Anterior cingulate cortex (tissue), 58 donors: ENCODE data around the gene ZNF57.

ENCODE experiments used
- DNase-seq, 58 donors: peaks; one replicate each; lab custom pipeline; 2025; lab: John Stamatoyannopoulos, UW

Gene ZNF57

DNA sequence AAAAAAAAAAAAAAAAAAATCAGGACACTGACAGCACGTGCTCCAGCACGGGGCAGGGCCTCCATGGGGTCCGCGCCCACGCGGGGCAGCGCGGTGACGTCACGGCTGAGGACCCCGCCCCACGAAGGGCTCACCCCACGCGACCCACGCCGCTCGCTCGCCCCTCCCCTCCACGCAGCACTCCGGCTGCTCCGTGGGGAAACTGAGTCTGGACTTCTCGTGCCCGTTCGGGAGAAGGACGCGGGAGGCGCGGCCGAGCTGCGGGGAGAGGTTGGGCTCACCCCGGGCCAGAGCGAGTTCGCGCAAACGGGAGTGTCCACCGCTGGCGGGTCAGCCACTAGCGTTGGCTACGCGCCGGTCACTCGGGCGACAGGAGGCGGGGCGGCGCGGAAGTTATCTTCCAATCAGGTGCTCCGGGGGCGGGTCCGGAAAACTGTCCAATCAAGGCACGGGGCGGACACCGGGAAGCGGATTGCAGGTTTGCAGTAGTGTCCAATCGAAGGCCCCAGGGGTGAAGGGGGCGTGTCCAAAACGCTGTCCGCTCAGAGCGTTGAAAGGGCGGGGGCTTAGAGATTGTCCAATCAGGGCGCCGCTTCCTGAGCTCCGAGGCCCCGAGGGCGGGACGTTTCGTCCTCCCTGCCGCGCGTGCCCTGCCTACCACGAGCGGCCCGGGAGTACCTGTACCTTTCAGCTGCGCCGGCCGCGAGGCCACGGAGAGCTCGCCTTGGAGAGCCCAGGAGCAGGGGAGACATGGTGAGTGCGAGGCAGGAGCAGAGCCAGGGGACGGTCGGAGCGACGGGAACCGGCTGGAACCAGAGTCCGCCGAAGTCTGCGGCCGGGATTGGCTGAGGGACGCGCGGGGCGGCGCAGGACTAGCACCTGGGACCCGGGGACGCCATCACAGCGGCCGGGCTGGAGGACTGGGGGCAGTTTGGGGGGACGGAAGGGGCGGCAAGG is at the start of gene ZNF57:
Gene ZNF57 (plus strand): TSS at position 633 of the 957 bp plus-strand sequence. CDS start 118 bp downstream, at position 751.
- peak; percentile 76 to 100 (median 99) for DNase-seq

DNA sequence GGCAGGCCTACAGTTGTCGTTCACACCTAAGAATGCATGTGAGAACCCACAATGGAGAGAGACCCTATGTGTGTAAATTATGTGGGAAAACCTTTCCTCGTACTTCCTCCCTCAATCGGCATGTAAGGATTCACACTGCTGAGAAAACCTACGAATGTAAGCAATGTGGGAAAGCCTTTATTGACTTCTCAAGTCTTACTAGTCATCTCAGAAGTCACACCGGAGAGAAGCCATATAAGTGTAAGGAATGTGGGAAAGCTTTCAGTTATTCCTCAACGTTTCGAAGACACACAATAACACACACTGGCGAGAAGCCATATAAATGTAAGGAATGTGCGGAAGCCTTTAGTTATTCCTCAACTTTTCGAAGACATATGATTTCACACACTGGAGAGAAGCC is 48.1 kb upstream of the ZNF57 start:
- no peak for DNase-seq

DNA sequence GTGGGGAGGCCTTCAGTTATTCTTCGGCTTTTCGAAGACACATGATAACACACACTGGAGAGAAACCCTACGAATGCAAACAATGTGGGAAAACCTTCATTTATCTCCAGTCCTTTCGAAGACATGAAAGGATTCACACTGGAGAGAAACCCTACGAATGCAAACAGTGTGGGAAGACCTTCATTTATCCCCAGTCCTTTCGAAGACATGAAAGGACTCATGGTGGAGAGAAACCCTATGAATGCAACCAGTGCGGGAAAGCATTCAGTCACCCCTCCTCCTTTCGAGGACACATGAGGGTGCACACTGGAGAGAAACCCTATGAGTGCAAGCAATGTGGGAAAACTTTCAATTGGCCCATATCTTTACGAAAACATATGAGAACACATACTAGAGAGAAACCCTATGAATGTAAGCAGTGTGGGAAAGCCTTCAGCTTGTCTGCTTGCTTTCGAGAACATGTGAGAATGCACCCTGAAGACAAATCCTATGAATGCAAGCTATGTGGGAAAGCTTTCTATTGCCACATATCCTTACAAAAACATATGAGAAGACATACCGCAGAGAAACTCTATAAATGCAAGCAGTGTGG is 47.6 kb upstream of the ZNF57 start:
- no peak for DNase-seq

DNA sequence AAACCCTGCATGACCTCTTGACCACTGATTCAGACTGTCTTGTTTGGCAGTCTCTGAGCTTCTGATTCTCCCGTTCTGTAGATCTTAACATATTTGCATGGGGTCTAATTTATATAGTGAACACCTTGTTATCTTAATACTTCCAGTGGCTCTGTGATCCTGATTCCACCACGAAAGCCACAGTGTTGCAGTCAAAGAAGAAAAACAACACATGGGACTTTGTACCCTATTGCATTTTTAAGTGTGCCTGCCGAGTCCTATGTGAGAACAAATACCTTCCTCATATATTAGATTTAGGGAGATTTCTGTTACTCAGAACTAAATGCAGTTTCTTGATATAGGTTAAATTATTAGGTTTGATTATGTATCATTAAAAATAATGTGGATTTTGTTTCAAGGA is 45.9 kb upstream of the ZNF57 start:
- no peak for DNase-seq

DNA sequence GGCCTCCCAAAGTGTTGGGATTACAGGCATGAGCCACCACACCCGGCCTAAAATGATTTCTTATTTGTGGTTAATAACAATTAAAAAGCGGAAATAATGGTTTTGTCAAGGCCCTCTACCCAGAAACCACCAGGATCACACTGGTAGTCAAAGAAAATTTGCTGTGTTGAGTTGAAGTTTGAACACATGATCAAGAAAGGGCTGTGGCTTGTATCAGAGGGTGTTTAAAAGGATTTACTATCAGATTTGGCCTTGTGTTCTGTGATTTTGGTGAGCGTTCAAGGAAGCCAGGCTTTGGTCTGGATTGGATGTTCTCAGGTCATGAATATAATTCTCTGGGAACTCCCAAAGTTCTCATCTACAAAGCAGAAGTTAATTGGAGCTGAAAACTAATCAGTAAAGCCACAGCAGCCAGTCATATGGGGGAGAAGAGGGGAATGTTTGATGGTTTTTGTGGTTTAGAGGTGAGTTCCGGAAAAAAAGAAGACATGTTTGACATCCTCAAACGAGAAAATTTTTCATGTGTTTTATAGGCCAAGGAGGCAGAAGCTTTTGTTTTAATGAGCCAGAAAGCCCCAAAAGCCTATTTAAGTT is 44.2 kb upstream of the ZNF57 start:
- no peak for DNase-seq

DNA sequence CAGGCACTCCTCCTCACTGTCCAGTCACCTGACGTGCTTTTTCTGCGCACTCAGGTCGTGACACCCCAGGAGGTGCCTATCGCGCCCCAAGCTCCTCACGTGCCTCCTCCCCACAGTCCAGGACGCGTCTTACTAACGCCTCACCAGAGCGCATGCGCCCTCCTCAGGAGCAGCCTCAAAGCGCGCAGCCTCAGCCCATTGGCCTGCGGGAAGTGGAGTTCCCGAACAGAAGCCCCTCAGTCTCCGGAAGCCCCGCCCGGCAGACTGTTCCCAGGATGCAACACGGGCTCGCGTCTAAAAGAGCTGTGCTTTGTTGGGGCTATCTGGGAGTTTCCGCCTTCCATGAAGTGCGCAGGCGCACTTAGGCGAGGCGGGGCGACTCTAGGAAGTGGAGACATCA is 41.9 kb upstream of the ZNF57 start:
- no peak for DNase-seq

DNA sequence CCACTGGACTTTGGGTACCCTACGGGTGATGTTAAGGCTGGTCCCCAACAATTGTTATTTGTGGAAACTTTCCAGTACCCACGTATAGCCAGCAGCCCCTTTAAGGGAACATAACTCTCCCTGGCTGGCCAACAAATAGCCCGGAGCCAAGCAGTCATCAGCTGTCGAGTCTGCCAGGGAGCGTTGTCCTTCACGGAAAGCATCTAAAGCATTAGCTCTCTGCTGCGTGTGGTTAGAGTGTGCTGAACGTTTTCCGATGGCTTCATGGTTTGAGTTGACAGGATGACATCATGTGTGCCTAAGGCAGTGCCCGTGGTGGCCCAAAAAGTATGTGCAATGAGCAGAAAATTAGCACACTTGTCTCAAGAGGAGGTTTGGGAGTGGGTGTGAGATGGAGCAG is 36.9 kb upstream of the ZNF57 start:
- DNase-seq: no peak

DNA sequence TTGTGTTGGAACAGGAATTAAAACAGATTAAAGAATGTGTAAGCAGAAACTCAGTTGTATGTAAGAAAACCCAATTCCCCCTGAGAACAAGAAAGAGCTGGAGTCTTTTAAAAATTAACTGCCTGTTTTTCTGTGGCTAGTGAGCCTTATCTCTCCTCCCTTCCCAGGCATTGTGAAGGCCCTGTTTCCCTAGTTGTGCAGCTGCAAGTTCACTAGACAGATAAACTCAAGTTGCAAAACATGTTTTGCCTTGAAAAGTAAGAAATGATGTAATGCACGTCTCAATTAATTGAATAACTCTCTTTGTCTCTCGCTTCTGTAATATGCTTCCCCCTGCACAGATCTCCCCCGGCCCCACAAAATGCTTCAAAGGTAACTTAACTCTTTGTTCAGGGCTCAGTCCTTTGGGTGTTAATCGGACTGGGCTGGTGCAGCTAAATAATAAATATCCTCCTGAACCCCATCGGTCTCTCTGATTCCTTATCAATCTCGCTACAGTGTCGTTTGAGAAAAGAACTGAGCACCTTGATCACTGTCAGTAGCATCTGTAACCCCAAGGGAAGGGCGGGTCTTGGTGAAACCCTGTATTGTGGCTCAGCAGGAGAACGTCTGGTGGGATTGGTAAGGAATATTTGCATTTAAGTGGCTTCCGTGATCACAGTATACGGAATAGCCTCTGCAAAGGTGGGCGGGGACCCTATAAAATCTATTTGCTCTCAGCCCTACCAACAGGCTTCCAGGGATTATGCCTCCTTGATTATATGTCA is 35.2 kb upstream of the ZNF57 start:
- DNase-seq: no peak

DNA sequence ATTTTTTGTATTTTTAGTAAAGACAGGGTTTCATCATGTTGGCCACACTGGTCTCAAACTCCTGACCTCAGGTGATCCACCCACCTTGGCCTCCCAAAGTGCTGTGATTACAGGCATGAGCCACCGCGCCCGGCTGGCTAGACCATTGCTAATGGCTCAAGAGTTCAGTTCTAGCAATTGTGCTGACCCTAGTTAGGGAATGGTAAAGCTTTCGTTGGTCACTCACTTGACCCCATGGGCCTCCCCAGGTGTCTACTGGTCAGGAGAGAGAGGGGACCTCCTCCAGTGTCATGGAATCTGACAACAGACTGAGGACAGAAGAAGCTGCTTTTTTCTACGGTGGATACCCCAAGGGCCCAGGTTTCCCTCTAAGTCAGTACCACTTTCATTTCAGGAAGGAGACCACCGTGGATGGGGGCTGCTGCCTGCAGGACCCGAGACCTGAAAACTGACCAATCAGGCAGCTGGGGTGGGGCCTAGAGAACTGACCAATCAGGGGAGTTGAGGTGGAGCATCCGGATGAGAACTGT is 34.2 kb upstream of the ZNF57 start:
- no peak for DNase-seq

DNA sequence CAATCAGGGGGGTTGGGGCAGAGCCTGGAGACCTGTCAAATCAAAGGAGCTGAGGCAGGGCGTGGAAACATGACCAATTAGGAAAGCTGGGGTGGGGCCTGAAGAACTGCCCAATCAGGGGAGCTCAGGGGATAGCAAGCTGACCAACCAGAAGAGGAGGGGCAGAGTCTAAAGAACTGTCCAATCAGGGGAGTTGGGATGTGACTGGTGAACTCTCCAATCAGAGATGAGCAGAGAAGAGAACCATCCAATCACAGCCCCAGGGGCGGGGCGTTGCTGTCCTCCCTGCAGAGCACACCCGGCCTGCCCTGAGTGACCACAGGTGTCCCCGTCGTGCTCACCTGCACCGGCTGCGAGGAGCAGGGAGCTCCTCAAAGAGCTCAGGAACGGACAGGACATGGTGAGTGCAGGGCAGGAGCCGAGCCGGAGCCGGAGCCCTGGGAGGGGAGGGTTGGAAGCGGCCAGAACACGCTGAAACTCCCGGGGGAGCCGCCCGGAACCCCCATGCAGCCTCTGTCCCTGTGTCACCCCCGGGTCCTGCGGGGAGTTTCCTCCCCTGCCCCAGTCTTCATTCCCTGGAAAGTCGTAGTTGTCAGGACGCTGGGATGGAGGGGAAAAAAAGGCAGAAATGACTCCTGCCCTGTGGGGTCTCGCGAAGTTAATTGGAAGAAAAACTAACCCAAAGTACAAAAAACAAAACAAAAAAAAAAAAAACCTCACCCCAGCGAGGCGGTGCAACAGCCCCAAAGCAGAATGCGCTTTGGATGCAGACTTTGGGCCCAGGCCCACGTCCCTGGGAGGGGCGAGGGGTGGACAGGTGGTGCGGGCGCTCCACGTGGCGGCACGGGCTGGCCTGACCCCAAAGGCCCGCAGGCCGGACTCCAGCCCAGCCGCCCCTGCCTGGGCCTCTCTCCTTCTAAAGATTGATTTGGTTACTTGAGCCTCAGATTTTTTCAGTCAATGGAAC is 33.4 kb upstream of the ZNF57 start, which contains the start of gene ZNF556:
Gene ZNF556 (plus strand): TSS at position 311 of the 967 bp plus-strand sequence. CDS start 87 bp downstream, at position 398.
- peak in 6 of 58 donors; percentile 7 to 69 (median 30) for DNase-seq

DNA sequence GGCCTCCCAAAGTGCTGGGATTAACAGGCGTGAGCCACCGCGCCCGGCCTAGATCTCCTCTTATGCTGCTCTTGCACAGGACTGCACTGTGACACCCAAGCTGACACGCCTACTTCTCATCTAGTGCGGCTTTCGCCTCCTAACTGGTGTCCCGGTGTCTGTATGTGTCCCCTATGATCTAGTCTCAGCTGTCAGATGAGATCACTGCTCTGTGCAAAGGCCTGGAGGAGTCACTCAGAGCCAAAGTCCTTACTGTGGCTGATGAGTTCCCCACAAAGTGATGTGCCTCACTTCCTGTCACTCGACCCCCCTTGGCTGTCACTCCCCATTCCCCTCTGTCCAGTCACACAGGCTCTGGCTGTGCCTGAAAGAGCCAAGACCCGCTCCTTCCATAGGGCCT is 31.1 kb upstream of the ZNF57 start:
- no peak for DNase-seq

DNA sequence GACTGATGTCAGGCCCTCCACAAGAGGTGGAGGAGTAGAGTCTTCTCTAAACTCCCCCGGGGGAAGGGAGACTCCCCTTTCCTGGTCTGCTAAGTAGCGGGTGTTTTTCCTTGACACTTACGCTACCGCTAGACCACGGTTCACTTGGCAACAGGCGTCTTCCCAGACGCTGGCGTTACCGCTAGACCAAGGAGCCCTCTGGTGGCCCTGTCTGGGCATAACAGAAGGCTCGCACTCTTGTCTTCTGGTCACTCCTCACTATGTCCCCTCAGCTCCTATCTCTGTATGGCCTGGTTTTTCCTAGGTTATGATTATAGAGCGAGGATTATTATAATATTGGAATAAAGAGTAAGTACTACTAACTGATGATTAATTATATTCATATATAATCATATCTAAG is 28.6 kb upstream of the ZNF57 start:
- DNase-seq: peak in 1 of 58 donors; percentile 25

DNA sequence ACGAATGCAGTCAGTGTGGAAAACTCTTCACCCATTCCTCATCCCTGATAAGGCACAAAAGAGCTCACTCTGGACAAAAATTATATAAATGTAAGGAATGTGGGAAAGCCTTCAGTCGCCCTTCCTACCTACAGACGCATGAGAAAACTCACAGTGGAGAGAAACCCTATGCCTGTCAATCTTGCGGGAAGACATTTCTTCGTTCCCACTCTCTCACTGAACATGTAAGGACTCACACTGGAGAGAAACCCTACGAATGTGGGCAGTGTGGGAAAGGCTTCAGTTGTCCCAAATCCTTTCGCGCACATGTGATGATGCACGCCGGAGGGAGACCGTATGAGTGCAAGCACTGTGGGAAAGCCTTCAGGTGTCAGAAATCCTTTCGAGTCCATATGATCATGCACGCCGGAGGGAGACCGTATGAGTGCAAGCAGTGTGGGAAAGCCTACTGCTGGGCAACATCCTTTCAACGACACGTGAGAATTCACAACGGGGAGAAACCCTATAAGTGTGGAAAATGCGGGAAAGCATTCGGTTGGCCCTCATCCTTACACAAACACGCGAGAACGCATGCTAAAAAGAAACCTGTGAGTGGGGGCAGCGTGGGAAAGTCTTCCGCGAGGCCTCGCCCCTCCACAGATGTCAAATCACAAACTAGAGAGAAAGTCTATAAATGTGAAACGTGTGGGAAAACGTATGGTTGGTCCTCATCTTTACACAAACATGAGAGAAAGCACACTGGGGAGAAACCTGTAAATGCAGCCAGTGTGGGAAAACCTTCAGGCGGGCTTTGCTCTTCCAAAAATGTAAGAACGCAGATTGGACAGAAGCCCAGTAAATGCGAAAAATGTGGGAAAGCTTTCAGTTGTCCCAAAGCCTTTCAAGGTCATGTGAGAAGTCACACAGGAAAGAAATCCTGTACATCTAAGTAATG is 23.1 kb upstream of the ZNF57 start:
- no peak for DNase-seq

DNA sequence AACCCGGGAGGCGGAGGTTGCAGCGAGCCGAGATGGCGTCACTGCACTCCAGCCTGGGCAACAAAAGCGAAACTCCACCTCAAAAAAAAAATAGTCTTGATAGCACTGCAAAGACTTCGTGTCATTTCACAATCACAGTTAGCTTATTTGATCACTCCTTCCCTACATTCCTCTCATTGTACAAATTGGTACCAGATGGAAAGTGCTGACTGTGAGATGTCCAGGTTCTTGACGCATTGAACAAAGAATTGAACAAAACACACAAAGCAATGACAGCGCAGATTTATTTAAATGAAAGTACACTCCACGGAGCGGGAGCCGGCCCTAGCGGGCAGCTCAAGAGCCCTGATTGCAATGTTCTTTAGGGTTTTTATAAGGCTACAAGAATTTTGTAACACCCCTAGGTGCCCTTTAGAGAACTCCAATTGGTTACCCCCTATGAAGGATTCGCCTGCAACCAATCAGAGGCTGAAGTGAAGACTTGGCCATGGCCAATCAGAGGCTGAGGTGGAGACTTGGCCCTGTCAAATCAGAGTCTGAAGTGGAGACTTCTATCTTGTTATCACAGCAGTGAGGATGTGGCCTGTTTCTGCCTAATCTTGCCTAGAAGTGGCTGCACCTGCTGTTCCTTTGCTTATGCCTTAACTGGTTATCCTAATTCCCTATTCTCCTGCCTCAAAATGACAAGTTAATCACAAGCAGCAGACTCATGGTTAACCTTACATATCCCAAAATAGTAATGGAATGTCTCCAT is 16.9 kb upstream of the ZNF57 start:
- no peak for DNase-seq

DNA sequence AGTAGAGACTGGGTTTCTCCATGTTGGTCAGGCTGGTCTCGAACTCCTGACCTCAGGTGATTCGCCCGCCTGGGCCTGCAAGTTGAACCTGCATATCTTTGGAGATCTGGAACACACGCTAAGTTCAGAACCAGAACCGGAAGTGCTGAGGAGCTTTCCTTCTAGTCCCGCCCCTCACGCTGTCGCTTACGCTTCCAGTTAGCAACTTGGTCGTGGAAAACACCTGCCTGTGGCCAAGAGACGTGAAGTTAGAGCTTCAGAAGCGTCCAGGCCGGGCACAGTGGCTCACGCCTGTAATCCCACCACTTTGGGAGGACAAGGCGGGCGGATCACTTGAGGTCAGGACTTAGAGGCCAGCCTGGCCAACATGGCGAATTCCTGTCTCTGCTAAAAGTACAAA is 15.0 kb upstream of the ZNF57 start:
- no peak for DNase-seq

DNA sequence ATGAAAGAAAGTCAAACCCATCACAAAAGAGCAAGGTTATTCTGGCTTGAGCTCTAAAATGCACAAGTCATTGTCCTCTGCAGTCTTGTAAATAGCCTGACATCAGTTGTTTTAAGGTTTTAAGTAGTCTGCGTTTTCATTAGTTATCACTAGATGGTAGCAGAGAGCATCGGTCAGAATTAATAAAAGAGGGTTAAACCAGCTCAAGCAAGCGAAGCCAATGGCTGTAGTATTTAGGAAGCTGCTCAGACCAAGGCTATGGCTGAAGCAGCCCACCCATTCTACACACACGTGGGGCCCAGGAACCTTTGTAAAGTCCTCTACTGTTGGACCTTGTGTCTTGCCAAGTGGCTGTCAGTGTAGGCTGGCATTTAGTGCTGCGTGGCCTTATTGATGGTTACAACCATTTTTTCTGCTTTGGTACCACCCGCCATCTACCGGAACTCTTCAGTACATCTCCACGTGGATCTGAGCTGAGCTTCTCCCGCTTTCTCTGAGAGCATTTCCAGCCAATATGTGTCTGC is 13.3 kb upstream of the ZNF57 start:
- DNase-seq: peak in 14 of 58 donors; percentile 4 to 62 (median 14)

DNA sequence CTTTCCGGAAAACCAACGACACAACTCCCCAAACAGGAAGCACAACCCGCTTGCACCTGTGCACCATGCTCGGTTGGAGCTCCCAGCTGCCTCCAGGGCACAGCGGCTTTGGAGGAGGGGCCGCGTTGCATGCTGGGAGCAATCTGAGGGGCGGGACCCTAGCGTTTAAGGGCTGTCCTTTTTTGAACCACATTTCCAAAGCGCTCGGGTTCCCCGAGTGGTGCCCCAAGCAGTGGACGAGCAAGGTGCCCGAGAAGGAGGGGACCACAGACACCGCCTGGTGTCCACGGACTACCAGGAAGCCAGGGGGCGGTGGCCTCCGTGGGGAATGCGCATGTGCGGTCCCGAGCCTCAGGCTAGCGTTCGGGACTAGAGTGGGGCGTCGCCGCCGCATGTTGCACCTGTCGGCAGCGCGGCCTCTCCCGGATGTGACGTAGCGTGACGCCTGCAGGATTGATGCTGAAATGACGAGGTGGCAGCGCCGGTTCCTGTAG is 11.9 kb upstream of the ZNF57 start:
- peak in 5 of 58 donors; percentile 13 to 47 (median 44) for DNase-seq
